Measurements from ENCODE around the gene CLDN5. TPM values are rescaled to one million over a fixed set of nuclear protein-coding genes. Genes with fewer than 3 reads are reported as not detected.

The CLDN5 gene
- total and polyA plus RNA-seq, 4 donors, result 157 to 548 (median 364) TPM

DNA sequence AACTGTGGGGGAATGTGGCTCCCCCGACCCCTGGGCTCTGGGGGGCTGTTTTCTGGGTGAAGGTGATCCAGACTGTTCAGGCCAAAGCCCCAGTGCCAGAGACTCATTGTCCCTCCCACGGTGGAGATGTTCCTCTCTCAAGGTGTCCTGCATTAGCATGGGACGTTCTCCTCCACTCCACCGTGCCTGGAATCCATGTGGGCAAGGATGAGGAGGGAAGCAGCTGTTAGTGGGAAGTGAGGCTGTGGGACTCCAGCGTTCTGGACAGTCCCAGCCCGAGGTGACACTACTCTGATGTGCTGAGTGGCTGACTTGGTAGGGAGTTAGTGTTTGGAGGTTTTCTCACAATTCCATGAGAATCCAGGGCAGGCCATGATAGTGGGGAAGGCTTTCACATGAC is 31.4 kb upstream of the CLDN5 start:
- DNase-seq (no peak), ATAC-seq (ENCODE audit: insufficient read depth, low FRiP score) (no peak)
- TF ChIP-seq, protein P1, sequence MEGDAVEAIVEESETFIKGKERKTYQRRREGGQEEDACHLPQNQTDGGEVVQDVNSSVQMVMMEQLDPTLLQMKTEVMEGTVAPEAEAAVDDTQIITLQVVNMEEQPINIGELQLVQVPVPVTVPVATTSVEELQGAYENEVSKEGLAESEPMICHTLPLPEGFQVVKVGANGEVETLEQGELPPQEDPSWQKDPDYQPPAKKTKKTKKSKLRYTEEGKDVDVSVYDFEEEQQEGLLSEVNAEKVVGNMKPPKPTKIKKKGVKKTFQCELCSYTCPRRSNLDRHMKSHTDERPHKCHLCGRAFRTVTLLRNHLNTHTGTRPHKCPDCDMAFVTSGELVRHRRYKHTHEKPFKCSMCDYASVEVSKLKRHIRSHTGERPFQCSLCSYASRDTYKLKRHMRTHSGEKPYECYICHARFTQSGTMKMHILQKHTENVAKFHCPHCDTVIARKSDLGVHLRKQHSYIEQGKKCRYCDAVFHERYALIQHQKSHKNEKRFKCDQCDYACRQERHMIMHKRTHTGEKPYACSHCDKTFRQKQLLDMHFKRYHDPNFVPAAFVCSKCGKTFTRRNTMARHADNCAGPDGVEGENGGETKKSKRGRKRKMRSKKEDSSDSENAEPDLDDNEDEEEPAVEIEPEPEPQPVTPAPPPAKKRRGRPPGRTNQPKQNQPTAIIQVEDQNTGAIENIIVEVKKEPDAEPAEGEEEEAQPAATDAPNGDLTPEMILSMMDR (IDR thresholded peaks at IDR 0.05; ENCODE audit: control extremely low read depth, extremely low read depth), result no peak
- 81 to 89% methylated on average over 6 of the region's 6 CpGs for WGBS, 2 donors
- H3K9ac ChIP-seq (ENCODE audit: insufficient read depth in 1 of 2, low read length in 2 of 2), result no peak overlapping the region
- H3K27me3 ChIP-seq (ENCODE audit: control insufficient read depth in 3 of 3, insufficient read depth in 3 of 3, low read length in 2 of 3), result no peaks in the 10 kb centered on the region
- peaks cover 0 to 5% (median 0%) of the 10 kb centered on the region in 4 donors for H3K9me3 ChIP-seq (ENCODE audit: control insufficient read depth in 4 of 4, insufficient read depth in 3 of 4, low read length in 3 of 4)
- no peak overlapping the region for H3K4me3 ChIP-seq
- no peaks in the 10 kb centered on the region for H3K36me3 ChIP-seq (ENCODE audit: control insufficient read depth in 4 of 4, insufficient read depth in 4 of 4, low read length in 4 of 4)
- H3K4me1 ChIP-seq (ENCODE audit: control insufficient read depth in 5 of 5, insufficient read depth in 5 of 5, low read length in 5 of 5), result peaks cover 0 to 9% (median 0%) of the 10 kb centered on the region in 5 donors
- peak overlapping the region in 1 of 2 donors; percentile 1 for H3K27ac ChIP-seq (ENCODE audit: low read depth in 1 of 2, low read length in 1 of 2)

DNA sequence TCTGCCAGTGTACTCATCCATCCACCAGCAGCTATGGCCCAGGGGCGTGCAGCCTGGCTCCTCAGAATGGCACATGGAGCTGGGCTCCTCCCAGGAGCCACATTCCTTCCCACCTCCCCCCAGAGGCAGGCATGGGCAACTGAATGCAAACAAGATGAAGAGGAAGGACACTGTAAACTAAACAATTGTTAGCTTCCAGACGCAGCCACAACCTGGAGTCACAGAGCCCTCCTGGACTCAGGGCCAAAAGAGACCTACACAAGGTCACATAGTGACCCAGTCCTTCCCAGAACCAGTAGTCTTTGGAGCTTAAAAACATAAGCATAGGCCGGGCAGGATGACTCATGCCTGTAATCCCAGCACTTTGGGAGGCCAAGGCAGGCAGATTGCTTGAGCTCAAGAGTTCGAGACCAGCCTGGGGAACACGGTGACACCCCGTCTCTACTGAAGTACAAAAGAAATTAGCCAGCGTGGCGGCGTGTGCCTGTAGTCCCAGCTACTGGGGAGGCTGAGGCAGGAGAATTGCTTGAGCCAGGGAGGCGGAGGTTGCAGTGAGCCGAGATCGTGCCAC is 30.7 kb upstream of the CLDN5 start:
- ATAC-seq (ENCODE audit: insufficient read depth, low FRiP score), result no peak
- DNase-seq, result peak in 1 of 3 donors; percentile 34
- no peaks in the 10 kb centered on the region for H3K27me3 ChIP-seq (ENCODE audit: control insufficient read depth in 3 of 3, insufficient read depth in 3 of 3, low read length in 2 of 3)

DNA sequence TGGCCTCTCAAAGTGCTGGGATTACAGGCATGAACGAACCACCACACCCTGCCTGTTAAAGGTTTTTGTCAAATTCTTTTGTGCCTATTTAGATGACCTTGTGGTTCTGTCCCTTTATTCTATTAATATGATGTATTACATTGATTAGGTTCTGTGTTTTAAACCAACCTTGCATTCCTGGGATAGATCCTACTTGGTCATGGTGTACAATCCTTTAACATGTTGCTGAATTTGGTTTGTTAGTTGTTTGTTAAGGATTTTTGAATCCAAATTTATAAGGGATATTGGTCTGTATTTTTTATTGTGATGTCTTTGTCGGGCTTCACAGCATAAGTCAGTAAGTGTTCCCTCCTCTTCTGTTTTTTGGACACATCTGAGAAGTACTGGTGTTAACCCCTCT is 29.0 kb upstream of the CLDN5 start:
- no peaks in the 10 kb centered on the region for H3K27me3 ChIP-seq (ENCODE audit: control insufficient read depth in 3 of 3, insufficient read depth in 3 of 3, low read length in 2 of 3)
- no peak overlapping the region for H3K4me3 ChIP-seq
- no peaks in the 10 kb centered on the region for H3K36me3 ChIP-seq (ENCODE audit: control insufficient read depth in 4 of 4, insufficient read depth in 4 of 4, low read length in 4 of 4)
- peaks cover 0 to 7% (median 0%) of the 10 kb centered on the region in 5 donors for H3K4me1 ChIP-seq (ENCODE audit: control insufficient read depth in 5 of 5, insufficient read depth in 5 of 5, low read length in 5 of 5)
- ATAC-seq (ENCODE audit: insufficient read depth, low FRiP score) (no peak), DNase-seq (no peak)
- peaks cover 0 to 5% (median 0%) of the 10 kb centered on the region in 4 donors for H3K9me3 ChIP-seq (ENCODE audit: control insufficient read depth in 4 of 4, insufficient read depth in 3 of 4, low read length in 3 of 4)
- WGBS, 2 donors, result 96% methylated on average over 2 of the region's 2 CpGs
- TF ChIP-seq, protein P1 (IDR thresholded peaks at IDR 0.05; ENCODE audit: control extremely low read depth, extremely low read depth), result no peak
- no peak overlapping the region for H3K9ac ChIP-seq (ENCODE audit: insufficient read depth in 1 of 2, low read length in 2 of 2)
- H3K27ac ChIP-seq (ENCODE audit: low read depth in 1 of 2, low read length in 1 of 2), result no peak overlapping the region

More for the DNA sequence above, 30.7 kb upstream of the CLDN5 start:
- H3K4me3 ChIP-seq, result no peak overlapping the region
- TF ChIP-seq, protein P1 (IDR thresholded peaks at IDR 0.05; ENCODE audit: control extremely low read depth, extremely low read depth), result no peak
- no peaks in the 10 kb centered on the region for H3K36me3 ChIP-seq (ENCODE audit: control insufficient read depth in 4 of 4, insufficient read depth in 4 of 4, low read length in 4 of 4)
- peaks cover 0 to 5% (median 0%) of the 10 kb centered on the region in 4 donors for H3K9me3 ChIP-seq (ENCODE audit: control insufficient read depth in 4 of 4, insufficient read depth in 3 of 4, low read length in 3 of 4)
- peaks cover 0 to 9% (median 0%) of the 10 kb centered on the region in 5 donors for H3K4me1 ChIP-seq (ENCODE audit: control insufficient read depth in 5 of 5, insufficient read depth in 5 of 5, low read length in 5 of 5)
- WGBS, 2 donors, result 77 to 84% methylated on average over 12 of the region's 12 CpGs
- no peak overlapping the region for H3K9ac ChIP-seq (ENCODE audit: insufficient read depth in 1 of 2, low read length in 2 of 2)
- H3K27ac ChIP-seq (ENCODE audit: low read depth in 1 of 2, low read length in 1 of 2), result no peak overlapping the region

DNA sequence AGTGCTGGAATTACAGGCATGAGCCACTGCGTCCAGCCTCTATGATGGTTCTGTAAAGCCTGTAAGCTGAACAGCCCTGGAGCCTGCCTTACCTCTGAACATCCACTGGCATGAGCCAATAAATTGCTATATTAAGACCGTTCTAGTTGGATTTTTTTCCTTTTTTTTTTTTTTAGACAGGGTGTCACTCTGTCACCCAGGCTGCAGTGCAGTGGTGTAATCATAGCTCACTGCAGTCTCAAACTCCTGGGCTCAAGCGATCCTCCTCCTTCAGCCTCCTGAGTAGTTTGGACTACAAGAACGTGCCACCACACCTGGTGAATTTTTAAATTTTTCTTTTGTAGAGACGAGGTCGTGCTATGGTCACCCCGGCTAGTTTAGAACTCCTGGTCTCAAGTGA is 26.2 kb upstream of the CLDN5 start:
- Histone ChIP-seq H3K27me3 (ENCODE audit: control insufficient read depth in 3 of 3, insufficient read depth in 3 of 3, low read length in 2 of 3) (no peaks in the 10 kb centered on the region), H3K36me3 (ENCODE audit: control insufficient read depth in 4 of 4, insufficient read depth in 4 of 4, low read length in 4 of 4) (no peaks in the 10 kb centered on the region)

More for the DNA sequence above, 26.2 kb upstream of the CLDN5 start:
- Histone ChIP-seq H3K4me1 (ENCODE audit: control insufficient read depth in 5 of 5, insufficient read depth in 5 of 5, low read length in 5 of 5) (peaks cover 0 to 4% (median 0%) of the 10 kb centered on the region in 5 donors), H3K27ac (ENCODE audit: low read depth in 1 of 2, low read length in 1 of 2) (no peak overlapping the region), H3K4me3 (no peak overlapping the region), H3K9me3 (ENCODE audit: control insufficient read depth in 4 of 4, insufficient read depth in 3 of 4, low read length in 3 of 4) (peaks cover 0 to 5% (median 0%) of the 10 kb centered on the region in 4 donors), H3K9ac (ENCODE audit: insufficient read depth in 1 of 2, low read length in 2 of 2) (no peak overlapping the region)
- ATAC-seq (ENCODE audit: insufficient read depth, low FRiP score), result no peak
- WGBS, 2 donors, result 85 to 96% methylated on average over 7 of the region's 7 CpGs
- TF ChIP-seq, protein P1 (IDR thresholded peaks at IDR 0.05; ENCODE audit: control extremely low read depth, extremely low read depth), result no peak
- DNase-seq, result no peak
